CD4-positive, alpha-beta T cell treated with Interleukin-1 beta for 1 hour (primary cell): Measurements from ENCODE around the gene STX4.

ENCODE experiments used
- DNase-seq, 2 donors: peaks; one replicate each; pipeline ENCODE4 v3.0.0-alpha.2; 2020 to 2022

The STX4 gene

DNA sequence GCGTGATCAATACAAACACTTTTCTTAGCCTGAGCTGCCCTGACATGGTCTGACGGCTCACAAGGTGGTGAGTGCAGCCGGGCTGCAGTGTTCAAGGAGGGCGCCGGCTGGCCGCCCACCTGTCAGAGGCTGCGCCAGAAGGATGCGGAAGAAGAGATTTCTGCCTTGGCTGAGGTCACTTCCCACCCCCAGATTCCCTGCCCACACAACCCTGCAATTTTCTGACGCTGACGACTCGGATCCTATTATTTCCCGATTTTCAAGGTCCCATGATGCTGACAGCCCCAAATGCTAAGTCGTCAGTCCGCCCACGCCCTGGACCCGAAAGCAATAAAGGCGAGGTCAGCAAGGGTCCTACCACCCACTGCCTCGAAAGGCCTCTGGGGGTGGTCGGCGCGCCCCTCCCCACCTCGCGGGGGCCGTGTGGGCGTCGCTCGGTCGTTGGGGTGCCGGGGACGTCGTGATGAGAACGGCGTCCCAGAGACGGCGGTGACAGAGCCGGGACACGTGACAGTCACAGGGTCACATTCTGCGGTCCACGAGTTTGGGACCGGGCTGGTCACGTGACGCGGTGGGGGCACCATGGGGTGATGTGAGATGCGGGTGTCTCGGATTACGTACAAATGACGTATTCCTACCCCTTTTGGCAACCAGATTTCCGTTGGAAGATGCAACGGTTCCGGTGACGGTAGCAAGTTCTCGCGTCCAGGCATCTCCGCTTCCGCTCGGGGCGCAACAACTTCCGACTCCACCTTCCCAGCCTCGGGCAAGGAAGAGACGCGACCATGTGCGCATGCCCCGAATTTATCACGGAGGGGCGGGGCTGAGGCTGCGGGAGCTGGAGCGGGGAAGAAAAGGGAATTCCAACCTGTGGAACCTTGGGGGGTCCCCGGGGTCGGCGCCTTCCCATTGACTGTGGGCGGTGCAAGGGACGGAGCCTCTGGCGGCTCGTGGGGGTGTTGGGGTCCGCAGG is at the start of gene STX4:
STX4 (plus strand) TSS at position 823 of the 973 bp plus-strand sequence. CDS start 248 bp downstream, outside the sequence.
- DNase-seq, result peak; percentile 99

DNA sequence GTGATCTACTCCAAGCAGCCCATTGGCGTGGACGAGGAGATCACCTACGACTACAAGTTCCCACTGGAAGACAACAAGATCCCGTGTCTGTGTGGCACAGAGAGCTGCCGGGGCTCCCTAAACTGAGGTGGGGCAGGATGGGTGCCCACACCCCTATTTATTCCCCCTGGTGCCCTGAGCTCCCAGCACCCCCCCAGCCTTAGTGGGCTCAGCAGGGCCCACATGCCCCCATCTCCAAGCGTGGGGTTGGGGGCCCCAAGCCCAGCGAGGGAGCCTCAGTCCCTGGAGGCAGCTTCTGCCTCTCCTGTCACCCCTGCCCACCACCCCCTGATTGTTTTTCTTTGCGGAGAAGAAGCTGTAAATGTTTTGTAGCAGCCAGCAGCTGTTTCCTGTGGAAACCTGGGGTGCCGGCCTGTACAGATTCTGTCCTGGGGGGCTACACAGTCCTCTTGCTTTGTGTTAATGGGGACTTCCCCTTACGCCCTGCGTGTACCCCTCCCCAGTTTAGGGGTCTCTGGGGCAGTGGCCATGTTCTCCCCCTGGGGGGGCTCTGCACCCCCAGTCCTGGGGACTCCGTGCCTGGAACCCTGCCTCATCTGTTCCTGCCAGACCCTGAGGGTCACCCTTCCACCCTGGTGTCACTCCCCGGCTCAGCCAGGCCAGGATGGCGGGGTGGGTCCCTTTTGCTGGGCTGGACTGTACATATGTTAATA is 49.3 kb upstream of the STX4 start:
- no peak for DNase-seq

DNA sequence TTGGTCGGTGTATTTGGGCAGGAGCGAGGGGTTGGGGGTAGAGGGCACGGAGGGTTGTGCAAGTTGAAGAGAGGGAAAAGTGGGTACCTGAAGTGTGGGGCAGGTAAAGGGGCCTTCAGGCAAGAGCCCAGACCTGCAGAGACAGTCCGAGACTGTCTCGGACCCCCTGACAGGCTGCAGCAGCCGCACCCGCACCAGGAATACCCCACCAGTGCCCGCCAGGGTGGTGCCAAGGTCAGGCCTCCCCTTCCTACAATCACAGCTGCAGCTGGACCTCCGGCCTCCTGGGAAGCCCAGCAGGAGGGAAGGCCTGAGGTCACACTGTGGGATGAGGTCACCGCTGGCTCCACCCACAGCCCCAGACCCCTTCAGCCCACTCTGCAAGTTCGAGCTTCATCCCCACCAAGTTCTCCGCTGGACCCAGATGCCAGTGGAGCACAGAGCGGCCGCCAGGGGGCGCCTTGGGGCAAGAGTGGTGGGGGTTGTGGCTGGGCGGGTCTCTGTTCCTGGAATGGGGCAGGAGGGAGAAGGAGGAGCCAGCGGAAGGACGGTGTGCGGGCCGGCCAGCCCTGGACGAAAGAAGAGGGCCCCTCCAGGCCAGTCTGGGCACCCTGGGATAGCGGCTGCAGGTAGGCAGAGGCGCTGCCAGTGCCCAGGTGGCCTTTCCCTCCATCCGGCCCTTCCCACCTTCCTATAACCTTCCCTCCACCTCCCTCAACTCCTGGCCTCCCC is 48.5 kb upstream of the STX4 start, which contains the start of gene HSD3B7:
HSD3B7 (plus strand) TSS at position 539 of the 732 bp plus-strand sequence. CDS start 452 bp downstream, outside the sequence.
- DNase-seq, result peak; percentile 75 to 76

DNA sequence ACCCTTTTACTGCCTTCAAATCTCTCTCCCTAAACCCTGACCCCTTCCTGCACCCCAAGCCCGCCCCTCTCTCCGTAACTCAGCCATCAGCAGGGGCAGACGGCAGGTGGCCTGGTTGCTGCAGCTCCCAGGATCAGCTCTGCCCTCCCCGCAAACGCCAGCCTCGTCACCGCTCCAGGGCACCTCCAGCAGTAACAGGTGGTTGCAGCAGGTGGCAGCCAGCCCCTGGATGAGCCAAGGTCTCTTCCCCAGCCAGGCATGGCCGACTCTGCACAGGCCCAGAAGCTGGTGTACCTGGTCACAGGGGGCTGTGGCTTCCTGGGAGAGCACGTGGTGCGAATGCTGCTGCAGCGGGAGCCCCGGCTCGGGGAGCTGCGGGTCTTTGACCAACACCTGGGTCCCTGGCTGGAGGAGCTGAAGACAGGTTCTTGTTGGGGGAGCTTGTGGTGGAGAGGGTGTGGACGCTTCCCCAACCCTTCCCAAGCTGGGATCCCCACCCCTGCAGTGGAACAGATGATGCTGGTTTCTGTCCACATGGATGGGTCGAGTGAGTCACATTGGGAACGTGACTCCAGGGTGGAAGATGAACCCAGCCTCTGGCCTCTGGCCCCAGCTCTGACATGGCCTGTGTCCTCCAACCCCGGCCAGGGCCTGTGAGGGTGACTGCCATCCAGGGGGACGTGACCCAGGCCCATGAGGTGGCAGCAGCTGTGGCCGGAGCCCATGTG is 47.8 kb upstream of the STX4 start:
- DNase-seq, result no peak

DNA sequence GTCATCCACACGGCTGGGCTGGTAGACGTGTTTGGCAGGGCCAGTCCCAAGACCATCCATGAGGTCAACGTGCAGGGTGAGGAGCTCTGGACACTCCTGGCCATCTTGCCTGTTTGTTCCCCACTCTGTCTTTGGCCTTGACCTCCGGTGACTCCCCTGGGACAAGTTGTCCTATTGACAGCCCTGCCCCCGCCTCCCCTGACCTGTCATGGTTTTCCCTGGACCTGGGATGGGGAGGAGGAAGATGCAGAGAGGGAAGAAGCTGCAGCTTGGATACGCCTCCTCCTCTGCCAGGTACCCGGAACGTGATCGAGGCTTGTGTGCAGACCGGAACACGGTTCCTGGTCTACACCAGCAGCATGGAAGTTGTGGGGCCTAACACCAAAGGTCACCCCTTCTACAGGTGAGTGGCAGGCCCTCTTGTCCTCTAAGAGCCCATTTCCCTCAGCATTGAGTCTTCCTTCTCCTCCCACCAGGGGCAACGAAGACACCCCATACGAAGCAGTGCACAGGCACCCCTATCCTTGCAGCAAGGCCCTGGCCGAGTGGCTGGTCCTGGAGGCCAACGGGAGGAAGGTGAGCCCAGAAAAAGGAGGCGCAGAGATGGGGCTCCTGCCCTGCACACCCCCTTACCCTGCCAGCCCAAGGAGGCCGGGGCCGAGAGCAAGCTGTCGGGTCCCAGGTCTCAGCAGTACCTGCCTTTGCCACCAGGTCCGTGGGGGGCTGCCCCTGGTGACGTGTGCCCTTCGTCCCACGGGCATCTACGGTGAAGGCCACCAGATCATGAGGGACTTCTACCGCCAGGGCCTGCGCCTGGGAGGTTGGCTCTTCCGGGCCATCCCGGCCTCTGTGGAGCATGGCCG is 47.0 kb upstream of the STX4 start:
- no peak for DNase-seq

DNA sequence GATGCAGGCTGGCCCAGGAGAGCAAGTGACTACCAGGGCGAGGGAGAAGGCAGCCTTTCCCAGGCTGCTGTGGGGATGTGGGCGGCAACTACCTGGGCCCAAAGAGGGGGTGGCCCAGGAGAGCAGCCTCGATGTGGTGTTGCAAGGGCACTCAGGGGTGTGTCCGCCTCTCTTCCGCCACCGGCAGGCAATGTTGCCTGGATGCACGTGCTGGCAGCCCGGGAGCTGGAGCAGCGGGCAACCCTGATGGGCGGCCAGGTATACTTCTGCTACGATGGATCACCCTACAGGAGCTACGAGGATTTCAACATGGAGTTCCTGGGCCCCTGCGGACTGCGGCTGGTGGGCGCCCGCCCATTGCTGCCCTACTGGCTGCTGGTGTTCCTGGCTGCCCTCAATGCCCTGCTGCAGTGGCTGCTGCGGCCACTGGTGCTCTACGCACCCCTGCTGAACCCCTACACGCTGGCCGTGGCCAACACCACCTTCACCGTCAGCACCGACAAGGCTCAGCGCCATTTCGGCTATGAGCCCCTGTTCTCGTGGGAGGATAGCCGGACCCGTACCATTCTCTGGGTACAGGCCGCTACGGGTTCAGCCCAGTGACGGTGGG is 45.7 kb upstream of the STX4 start:
- DNase-seq, result no peak

DNA sequence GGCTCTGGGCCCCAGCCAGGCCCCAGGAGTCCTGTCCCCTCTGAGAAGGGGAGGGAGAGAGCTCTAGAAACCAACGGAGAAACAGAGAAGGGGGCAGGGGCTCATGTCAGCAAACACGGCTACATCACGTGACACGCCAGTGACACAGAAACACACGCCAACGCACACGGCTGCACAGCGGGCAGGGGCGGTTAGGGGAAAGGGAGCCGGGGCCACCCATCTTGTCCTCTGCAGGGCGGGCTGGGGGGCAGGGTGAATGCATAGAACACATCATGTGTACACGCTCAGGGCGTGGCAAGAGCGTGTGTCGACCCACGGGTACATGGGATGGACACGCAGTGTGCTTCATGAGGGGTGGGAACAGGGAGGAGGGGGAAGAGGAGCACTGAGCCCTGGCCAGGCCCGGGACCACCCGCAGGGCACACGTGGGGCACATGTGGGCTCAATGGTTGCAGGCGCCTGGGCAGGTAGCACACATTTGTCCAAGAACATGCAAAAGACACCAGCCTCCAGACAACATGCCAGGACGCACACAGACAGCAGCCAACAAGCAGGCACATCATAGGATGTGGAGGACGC is 43.8 kb upstream of the STX4 start:
- DNase-seq, result no peak

- no peak for DNase-seq
Observed at GRCh38 chr16:30990105-30990504, 43.3 kb upstream of the STX4 start.

GRCh38 chr16:30991052-30991451 is 42.3 kb upstream of the STX4 start:
- DNase-seq, result no peak

DNA sequence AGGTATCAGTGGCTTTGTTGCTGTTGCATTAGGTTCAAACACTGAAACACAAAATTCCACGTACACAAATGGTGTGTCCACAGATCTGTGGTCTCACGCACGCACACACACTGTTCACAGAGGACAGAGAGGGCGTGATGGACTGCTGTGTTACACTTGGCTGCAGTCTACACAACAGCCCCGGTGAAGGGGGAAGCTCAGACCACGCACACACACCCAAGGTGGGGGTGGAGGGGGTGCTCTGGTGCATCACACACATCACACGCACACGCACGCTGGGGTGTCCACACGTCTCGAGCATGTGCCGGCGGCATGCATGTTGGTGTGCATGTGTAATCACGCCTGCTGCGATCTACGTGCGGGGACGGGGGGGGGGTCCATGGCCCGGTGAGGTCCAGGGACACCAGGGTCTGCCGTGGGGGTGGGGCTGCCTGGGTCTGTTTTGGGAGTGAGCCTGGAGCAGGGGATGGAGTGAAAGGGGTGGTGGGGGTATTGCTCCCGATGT is 41.0 kb upstream of the STX4 start:
- DNase-seq, result no peak

DNA sequence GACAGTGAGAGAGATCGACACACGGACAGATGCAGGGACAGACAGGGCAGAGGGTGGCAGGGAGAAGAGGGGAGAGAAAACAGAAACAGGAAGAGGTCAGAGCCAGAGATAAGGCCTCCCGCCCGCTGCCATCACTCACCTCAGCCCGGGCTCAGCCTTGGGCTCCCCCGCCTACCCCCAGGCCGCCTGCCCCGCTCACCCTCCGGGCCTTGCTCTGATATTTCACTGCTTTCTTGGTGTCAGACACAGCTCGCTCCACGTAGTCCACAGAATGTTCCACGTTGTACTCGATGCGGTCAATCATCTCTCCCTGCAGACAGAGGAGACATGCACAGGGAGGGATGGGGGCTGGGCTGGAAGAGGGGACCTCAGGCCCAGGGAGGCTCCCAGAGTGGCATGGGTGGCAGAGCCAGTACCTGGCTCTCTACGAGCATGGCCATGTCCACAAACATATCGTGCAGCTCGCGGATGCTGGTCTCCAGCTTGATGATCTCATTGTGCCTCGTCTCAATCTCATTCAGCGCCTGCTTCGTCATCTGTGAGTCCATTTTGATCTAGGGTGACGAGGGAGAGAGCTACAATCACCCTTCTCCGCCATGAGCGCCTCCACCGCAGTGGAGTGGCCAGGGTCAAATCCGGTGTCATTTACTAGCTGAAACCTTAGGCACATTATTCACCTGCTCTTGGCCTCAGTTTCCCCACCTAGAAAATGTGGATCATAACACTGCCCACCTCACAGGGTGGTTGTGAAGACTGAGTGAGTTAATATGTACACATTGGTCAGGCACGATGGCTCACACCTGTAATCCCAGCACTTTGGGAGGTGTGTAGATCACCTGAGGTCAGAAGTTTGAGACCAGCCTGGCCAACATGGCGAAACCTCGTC is 40.2 kb upstream of the STX4 start:
- no peak for DNase-seq

DNA sequence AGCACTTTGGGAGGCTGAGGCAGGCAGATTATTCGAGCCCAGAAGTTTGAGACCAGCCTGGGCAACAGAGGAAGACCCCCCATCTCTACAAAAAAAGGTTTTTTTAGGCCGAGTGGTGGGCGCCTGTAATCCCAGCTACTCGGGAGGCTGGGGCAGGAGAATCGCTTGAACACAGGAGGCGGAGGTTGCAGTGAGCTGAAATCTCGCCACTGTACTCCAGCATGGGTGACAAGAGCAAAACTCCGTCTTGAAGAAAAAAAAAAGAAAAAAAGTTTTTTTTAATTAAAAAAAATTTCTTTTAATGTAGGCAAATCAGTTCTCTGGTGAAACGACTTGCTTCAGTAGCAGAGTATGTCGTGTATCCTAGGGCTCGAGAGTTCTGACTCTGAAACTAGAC is 37.4 kb upstream of the STX4 start:
- no peak for DNase-seq

DNA sequence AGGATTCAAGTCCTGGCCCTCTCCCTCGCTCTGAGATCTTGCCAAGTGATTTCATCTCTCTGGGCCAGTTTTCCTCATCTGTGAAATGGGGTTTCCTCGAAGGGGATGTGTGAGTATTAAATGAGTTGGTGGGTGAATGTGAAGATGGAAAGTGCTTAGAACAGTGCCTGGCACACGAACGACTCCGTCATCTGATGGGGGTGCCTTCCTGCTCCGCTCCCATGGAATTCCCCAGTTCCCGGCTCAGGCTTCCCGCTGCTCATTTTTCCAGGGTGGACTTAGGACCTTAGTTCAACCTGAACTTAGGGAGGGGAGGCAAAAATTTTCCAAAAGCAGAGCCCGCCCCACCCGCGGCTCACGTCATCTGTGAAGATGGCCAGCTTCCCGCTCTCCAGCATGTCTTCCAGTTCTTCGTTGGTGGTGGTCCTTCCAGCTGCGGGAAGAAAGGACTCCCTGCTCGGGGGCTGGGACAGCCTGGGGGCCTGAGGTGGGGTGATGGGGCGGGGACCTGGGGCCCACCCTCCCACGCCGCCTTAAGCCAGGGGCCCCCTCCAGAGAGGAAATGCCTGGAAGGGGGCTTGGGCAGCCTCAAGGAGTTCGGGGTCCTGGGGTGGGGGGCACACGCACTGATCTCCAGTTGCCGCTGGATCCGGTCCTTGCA is 36.9 kb upstream of the STX4 start:
- DNase-seq, result no peak

- DNase-seq, result peak; percentile 83 to 84
Observed at GRCh38 chr16:30996985-30997724, 36.2 kb upstream of the STX4 start.

DNA sequence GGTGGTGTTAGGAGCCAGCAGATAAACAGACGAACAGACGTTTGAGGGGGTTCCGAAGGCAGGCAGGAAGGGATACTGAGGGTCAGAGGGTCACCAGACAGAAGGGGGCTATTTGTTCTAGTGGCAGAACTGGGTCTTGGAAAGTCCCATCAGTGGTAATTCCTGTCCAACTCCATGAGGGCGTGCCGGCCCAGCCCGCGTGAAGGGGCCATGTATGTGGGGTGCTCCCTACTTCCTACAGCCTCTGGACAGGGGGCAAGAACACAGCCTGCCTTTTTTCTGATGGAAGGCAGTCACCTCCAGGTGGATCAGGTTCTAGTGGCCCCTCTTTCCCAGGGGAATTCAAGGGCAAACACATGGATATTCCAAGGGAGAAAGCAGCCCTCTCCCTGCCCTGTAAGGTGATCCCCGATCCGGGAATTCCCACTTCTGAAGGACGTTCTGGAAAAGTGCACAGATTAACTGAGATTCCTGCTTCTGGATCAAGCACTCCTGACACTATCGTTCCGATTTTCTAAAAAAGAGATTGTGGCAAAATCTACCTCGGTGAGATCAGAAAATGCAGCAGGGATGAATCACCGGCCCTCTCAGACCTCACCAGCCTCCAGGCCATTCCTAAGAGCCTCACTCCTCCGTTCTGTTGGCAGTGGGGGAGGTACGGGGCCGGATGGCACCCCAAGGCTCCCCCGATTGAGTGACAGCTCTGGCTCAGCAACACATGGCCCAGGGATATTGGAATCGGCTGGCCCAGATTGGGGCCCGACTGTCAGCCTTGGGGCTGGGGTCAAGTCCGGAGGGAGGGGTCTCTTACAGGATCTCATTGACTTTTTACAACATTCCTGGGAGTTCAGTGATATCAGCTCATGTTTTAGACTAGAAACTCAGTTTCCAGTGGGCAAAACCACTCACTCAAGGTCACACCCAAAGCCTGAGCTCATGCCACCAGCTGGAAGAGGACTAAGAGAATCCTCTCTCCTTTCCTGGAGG is 35.3 kb upstream of the STX4 start:
- DNase-seq, result no peak
